GM18520 (cell line): ENCODE results near the gene CAPRIN1.

Experiments
- ATAC-seq: cut with Tn5 transposase; IDR thresholded peaks from one replicate; pipeline ENCODE4 v1.9.1; 2021; ENCODE audit not compliant: unreplicated experiment

Gene CAPRIN1, protein sequence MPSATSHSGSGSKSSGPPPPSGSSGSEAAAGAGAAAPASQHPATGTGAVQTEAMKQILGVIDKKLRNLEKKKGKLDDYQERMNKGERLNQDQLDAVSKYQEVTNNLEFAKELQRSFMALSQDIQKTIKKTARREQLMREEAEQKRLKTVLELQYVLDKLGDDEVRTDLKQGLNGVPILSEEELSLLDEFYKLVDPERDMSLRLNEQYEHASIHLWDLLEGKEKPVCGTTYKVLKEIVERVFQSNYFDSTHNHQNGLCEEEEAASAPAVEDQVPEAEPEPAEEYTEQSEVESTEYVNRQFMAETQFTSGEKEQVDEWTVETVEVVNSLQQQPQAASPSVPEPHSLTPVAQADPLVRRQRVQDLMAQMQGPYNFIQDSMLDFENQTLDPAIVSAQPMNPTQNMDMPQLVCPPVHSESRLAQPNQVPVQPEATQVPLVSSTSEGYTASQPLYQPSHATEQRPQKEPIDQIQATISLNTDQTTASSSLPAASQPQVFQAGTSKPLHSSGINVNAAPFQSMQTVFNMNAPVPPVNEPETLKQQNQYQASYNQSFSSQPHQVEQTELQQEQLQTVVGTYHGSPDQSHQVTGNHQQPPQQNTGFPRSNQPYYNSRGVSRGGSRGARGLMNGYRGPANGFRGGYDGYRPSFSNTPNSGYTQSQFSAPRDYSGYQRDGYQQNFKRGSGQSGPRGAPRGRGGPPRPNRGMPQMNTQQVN

DNA sequence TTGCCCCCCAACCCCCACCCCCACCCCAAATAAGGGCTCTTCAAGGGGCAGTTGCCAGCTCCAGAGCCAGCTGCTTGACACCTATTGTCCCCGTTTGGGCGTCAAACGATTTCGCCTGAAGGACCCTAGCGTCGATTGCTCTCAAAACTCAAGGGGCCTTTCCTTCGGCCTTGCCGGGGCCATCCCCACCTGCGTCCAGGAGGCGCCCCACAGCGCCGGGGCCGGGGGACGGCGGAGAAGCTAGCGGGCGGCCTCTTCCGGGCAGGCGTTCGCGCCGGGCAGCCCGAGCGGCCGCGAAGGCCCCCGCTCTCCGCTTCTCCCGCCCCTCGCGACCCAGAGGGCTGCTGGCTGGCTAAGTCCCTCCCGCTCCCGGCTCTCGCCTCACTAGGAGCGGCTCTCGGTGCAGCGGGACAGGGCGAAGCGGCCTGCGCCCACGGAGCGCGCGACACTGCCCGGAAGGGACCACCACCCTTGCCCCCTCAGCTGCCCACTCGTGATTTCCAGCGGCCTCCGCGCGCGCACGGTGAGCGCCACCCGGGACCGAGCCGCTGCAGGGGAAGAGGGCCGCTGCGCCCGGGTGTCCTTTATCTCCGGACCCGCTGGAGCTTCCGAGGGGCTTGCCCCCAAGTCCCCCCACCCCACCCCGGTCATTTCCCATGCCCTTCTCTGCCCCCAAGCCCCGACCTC is at the start of gene CAPRIN1:
Gene CAPRIN1, plus strand, starts transcription at position 383 of the 687 bp plus-strand sequence. CDS start 690 bp downstream, outside the sequence.
- peak; percentile 51 for ATAC-seq

DNA sequence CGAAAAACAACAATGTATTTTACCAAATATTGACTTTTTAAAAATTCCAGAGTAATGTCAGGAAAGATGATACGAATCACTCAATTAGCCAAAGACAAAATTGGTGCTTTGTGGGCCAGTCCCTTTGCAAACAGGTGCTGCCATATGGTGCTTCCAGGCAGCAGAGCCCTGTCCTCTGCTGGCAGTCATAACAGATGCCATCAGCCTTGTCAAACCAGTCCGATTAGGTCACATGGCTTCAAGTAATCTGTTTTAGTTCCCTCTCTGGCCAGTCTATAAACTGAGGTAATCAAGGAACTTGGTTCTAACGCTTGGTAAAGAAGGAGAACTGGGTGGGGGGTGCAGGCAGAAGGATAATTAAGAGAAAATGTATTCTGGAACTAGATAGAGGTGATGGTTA is 49.1 kb upstream of the CAPRIN1 start:
- no peak for ATAC-seq

DNA sequence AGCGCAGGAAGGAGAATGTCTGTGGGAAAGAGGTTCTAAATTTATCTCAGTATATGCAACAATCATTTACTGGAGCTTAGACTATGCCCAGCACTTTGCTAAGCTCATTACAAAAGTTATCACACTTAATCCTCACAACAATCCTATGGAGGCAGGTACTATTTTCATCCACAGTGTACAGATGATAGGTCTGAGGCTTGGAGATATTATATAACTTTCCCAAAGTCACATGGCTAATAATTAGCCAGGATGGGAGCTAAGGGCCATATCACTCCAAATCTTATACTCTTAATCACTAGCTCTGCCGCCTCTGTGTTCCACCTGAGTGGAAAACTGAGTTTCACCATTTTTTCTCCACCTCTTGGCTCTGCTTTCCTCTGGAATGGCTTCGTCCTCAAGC is 47.3 kb upstream of the CAPRIN1 start:
- no peak for ATAC-seq

DNA sequence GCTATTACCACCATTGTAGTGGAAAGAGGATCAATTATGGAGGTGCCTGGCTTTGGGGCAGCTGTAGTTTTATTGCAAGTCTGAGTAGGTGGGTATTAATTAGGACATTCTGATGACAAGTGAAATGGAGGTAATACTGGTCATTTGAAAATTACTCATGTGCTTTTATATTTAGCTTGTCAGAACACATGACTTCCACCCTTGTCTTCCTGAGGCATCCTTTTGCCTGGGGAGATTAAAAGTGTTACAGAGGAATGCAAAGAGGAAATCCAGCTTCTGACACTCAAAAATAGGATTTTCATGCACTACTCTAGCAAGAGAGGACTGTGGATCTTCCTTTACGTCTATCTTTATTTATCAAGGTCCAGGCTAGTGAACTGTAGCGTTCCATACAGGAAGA is 44.7 kb upstream of the CAPRIN1 start:
- ATAC-seq, result no peak

DNA sequence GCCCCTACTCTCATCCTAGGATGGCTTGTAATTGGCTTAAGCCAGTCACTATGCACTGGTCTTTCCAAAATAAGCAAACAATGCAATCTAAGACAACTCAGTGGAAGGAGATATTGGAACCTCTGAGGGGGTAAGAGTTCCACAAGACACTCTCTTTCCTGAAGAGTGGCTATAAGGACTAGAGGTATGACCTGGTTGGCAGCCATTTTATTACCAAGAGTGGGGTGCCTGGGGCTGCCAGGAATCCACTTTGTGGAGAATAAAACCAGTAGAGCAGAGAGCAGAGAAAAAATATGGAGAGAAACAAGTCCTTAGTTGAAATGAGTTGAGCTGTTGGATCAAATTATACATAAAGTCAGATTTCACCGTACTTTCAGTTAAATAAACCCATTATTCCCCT is 38.8 kb upstream of the CAPRIN1 start:
- ATAC-seq, result no peak

DNA sequence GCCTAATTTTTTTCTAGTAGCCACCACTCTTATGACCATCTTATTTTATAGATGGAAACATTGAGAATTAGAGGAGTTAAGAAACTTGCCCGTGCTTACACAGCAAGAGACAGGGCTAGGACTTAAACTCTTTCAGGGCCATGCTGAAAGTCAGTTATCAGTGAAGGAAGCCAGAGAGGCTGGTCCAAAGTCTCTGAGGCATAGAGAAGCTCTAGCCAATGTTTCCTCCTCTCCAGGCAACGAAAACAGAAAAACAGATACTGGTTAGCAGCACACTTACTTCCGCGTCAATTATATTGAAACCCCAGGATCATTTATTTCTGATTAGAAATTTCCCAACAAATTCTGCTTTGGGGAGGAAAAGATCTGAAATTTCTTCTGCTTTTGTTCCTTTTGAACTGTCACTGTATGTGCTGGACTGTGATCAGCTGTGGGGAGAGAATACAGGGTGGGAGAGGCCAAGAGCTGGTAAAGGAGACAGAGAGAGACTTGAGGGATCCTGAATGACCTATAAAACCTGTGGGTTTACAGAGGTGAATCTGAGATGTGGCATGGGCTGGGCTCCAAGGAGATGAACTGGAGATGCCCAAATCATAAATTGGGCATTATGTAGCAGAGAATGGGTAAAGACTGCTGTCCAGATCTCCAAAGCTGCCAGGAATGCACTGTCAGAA is 37.5 kb upstream of the CAPRIN1 start:
- no peak for ATAC-seq

DNA sequence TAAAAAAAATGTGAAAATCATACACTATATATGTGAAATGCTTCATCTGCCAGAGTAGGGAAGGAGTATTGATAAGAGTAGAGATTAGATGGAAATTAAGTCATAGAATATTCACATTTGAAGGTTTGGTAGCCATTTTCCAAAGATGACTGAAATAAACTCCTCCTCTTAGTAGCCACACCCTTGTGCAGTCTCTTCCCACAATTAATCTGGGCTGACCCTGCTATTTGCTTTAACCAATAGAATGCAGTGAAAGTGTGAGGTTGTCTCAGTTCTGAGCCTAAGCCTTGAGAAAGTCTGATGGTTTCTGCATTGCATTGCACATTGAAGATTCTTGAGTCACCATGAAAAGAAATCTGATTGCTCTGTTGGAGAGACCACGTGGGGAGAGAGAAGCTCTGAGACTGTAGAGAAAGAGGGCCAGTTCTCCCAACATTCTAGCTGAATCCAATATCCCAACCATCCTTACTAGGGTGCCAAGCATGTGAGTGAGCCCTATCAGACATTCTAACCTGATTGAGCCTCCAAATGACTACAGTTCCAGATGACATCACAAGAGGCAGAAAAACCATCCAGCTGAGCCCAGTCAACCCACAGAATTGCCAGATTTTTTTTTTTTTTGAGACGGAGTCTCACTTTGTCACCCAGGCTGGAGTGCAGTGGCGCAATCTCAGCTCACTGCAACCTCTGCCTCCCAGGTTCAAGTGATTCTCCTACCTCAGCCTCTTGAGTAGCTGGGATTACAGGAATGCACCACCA is 29.4 kb upstream of the CAPRIN1 start:
- no peak for ATAC-seq

DNA sequence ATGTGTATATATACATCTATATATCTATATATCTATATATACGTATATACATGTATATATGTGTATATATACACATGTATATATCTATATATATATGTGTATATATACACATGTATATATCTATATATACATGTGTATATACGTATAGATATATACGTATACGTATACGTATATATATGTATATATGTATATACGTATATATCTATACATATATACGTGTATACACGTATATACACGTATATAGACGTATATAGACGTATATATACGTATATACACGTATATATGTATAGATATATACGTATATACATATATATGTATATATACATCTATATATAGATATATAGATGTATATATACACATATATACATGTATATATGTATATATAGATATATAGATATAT is 25.1 kb upstream of the CAPRIN1 start:
- no peak for ATAC-seq

DNA sequence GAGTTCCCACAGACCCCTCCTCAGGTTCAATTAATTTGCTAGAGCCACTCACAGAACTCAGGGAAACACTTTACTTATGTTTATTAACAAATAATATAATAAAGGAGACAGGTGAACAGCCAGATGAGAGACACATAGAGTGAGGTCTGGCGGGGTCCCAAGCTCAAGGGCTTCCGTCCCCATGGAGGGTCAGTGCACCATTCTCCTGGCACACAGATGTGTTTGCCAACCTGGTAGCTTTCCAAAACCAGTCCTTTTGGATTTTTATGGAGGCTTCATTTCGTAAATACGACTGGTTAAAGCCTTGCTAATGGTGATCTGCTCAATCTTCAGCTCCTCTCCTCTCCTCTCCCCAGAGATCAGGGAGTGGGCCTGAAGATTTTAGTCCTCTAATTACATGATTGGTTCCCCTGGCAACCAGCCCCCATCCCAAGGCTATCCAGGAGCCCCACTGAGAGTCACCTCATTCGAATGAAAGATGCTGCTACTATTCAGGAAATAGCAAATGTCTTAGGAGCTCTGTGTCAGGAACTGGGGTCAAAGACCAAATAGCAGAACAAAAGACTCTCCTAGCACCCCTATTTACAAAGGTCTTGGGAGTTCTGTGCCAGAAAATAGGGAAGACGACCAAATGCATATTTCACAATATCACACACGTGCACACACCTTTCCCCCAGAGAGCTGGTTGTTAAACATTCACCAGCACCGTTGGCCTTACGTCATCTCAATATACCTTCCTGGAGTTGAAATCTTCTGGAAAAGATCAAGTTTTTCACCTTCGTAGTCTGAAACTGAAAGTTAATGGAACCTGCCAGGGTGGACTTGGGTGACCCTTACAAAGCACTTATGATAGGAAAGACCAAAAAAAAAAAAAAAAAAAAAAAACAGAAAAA is 23.8 kb upstream of the CAPRIN1 start:
- ATAC-seq, result no peak

DNA sequence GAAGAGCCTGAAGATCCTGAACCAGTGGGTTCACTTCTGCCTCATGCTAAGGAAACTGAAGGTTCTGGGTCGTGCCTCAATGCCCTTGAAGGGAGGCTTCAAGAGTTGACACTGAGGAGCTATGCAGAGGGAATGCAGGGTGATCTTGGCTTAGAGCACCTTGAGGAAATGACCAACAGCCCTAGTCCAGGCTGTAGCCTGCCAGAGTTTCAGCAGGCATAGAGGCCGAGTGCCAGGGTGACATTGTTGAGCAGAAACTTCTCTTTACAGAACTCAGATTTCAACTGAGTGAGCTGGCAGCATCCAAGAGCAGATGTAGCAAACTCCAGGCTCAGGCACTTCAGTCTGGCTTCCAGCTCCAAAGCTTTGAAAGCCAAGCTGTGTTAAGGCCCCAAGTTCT is 23.1 kb upstream of the CAPRIN1 start:
- ATAC-seq, result no peak

DNA sequence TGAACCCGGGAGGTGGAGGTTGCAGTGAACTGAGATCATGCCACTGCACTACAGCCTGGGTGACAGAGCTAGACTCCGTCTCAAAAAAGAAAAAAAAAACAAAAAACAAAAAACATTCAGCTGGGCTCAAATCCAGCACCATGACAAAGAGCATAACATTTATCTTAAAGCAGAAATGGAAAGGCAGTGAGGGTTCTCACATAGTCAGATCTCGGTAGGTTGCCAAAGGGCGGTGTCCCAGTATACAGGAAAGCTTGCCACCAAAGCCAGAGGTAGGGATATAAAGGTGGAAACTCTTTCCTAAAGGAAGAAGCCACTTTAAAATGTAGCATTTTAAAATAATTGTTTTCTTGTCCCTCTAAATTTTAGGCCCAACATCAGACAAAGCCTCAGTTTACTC is 22.4 kb upstream of the CAPRIN1 start:
- no peak for ATAC-seq

DNA sequence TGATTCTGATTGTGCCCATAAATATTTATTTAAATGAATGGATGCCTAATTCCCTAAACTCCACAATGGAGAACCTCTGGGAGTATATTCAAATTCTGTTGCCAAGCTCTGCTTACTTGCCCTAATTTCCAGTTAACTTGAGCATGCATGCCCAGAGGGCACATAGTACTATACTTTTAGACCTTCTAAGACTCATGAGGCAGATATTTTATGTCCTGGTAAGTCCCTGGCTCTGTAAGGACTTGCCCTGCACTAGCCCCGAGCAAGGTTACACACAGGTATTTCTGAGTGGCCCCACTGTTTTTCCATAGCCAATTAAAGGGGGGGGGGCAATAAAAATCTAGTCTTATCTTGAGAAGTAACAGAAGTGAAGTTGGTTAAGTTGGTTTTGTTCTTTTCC is 21.1 kb upstream of the CAPRIN1 start:
- no peak for ATAC-seq

DNA sequence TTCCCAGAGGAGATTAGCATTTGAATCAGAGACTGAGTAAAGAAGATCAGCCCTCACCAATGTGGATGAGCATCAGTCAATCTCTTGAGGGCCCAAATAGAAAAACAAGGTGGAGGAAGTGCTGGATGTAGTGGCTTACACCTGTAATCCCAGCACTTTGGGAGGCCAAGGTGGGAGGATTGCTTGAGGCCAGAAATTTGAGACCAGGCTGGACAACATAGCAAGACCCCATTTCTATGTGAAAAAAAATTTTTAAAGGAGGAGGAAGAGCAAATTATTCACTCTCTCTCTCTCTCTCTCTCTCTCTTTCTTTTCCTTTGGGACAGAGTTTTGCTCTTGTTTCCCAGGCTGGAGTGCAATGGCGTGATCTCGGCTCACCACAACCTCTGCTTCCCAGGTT is 18.1 kb upstream of the CAPRIN1 start:
- ATAC-seq, result no peak

DNA sequence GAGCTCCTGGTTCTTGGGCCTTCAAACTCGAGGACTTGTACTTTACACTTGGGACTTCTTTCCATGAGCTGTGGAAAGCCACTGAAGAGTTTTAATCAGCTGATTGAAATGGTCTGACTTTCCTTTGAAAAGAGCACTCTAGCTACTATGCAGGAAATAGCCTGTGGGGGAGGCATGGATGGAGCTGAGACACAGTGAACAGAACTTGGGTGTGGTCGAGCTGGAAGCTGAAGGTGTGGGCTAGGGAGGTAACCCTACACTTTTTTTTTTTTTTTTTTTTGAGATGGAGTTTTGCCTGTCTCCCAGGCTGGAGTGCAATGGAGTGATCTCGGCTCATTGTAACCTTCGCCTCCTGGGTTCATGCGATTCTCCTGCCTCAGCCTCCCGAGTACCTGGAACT is 17.5 kb upstream of the CAPRIN1 start:
- no peak for ATAC-seq

DNA sequence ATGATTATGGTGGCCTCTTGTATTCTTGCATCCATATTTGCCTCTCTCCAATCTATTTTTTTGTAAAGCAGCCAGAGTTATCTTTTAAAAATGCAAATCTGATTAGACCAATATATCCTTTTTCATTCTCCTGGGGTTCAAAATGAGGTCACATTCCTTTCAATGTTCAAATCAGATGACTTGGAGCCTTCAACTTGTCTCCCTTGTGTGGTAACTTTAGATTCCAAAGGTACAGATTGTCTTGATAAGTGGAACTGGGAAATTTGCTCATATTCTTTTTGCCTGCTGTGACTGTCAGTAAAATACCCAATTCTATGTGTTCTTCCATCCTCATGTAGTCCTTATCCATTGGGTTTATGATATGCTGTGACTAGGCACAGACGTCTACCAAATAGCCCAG is 15.1 kb upstream of the CAPRIN1 start:
- ATAC-seq, result no peak

DNA sequence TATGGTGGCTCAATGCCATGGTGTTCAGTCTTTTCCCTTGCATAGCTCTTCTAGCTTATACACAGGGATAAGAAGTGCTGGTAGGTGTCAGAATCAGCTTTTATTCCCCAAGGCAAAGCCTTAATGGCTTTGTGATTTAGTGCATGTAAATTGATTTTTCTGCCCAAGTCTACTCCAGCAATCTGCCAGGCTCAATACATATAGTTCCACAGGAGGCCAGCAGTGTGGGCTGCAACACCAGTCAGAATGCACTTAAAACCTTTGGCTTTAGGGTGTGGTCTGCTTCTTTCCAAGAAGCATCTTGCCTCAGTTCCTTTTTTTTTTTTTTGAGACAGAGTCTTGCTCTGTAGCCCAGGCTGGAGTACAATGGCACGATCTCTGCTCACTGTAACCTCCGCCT is 14.5 kb upstream of the CAPRIN1 start:
- ATAC-seq, result no peak

DNA sequence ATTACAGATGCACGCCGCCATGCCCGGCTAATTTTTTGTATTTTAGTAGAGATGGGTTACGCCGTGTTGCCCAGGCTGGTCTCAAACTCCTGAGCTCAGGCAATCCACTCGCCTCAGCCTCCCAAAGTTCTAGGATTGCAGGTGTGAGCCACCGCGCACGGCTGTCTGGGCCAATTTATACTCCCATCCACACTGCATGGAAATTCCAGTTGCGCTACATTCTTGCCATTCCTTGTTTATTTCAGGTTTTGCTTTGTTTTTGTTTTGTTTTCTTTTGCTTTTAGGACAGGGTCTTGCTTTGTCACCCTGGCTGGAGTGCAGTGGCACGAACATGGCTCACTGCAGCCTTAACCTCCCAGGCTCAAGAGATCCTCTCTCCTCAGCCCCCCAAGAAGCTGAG is 11.0 kb upstream of the CAPRIN1 start:
- ATAC-seq, result no peak

DNA sequence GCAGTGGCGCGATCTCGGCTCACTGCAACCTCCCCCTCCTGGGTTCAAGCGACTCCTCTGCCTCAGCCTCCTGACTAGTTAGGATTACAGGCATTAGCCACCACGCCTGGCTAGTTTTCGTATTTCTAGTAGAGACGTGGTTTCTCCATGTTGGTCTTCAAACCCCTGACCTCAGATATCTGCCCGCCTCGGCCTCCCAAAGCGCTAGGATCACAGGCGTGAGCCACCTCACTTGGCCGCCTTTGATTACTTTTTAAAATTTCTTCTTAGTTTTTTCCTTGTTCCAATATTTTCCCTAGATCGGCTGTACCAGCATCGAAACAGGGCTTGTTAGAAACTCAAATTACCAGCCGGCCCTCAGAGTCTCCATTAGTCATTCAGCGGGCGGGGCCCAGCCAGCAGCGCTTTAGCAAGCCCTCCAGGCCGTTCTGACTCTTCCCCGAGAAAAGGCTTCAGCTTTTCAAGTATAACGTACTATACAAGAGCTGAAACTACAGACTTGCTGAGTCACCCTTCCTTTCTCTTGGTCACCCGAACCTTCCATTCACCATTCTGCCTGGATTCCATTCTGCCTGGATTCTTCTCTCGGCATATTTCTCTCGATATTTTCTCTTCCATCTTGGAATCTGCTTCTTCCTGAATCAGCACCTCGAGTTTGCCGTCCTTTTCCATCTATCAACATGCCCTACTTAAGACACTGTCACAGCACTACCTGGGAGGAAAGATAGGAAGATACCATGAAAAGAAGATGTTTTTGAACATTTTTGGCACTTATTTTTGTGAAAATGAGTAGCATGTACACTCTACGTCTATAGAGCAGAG is 6.7 kb upstream of the CAPRIN1 start:
- no peak for ATAC-seq

DNA sequence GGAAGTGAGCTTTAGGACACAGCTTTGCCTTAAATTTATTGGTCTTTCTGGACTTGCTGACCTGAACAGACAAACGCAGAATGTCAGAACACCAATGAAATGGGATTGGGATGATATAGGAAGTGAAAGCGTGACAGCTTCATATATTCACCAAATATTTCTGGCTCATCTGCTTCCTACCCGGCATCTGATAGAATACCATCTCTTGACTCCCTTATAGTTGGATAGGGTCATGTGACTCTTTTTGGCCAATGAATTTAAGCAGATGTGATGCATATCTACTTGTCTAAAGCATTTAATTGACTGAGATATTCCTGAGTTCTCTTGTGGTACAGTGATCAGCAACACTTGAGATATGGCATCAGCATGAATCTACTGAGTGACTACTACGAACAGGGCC is 2.5 kb upstream of the CAPRIN1 start:
- ATAC-seq, result no peak
